Inflammatory macrophage (primary cell): ENCODE results near the gene OTOGL.
"Not testable (repeated sequence)": the region's sequence is repeated elsewhere in the genome, so short reads cannot be mapped to it uniquely, and the experiment has no call there.

Experiments used
- DNase-seq, 2 donors: peaks; one replicate each; pipeline ENCODE4 v3.0.0-alpha.2; 2020 to 2022

Gene OTOGL

DNA sequence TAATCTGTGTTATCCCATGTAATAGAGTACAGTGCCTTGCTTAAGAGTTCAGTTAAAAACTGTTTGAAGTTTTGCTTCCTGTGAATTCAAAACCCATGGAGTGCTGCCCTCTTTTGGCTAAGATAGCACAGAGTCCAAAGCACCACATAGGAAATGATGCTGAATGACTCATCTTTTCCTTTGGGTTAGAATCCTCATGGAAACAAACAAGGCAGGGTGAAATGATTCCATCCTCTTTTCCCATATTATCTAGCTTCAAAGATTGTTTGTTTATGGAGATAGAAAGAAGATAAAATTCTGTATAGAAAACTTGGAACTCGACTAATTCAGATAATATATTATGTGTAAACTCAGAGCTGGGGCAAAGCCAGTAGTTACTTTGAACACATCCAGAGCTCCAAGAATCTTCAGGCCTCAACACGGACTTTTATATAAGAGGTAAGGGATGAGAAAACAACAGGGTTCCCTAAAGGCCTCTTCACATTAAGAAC lies 87.4 kb downstream of the OTOGL start:
- DNase-seq: peak; percentile 25 to 35

GRCh38 chr12:80187660-80188090 lies 88.3 kb downstream of the OTOGL start:
- no peak for DNase-seq

DNA sequence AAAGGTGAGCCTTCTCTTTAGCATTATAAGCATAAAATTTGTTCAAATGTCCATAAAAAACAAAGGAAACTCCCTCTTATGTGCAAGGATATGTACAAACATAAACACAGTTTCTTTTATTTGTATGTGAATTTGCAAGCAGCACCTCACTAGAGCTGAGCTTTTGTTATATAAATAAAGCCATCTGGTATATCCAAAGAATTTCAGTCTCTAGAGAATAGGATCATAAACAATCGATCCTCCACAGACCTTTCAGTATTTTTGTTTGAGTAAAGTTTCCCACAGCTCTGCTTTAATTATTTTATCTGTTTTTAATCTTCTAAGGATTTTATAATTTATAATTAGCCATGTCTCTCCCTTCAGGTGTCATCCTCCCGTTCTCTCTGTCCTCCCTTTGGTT lies 89.2 kb downstream of the OTOGL start:
- DNase-seq: no peak

DNA sequence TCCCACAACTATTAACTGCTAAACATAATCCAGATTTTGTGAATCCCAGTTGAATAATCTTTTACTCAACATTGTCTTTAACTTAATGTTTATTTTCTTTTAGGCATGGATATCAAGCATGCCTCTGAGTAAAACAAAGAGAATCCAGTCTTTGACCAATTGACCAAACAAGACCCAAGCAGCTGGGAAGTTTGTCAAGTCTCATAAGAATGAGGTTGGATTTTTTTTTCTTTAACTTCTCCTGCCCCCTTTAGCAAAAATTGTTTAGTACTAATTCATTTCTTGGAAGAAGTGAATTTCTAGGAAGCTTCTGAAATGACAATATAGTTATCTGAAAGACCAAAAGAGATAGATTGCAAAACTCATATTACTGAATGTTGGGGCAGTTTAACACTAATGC lies 89.9 kb downstream of the OTOGL start:
- no peak for DNase-seq

- no peak for DNase-seq
These were observed 90.7 kb downstream of the OTOGL start for GRCh38 chr12:80190001-80190400.

GRCh38 chr12:80192087-80192486 lies 92.8 kb downstream of the OTOGL start:
- DNase-seq: no peak

- DNase-seq: no peak
These were observed 94.5 kb downstream of the OTOGL start for GRCh38 chr12:80193865-80194264.

DNA sequence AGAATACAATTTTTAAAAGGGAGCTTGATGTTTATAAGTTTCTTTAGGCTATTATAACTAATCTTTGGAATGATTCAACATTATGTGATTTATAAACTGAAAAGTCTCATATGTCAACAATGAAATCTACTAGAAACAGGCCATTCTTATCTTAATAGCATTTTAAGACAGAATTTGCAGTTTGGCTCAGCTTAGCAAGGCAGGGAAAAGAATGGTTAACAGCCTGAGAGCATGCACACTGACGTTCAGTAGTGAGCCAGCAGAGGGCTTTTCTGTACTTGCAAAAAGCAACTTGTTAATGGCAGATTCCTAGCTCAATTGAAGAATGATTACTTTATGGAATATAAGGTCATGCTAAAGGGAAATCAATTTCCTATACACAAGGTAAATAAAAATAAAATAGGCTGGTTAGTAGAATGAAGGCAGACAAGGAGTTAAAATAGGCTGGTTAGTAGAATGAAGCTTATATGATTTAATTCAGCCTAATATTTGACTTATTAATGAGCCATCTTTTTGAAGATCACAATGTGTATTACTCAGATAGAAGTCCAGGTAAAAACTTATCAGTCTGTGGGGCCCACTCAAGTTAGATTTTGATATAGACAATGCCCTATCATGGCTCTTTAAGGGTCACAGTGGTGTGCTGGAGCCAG lies 95.9 kb downstream of the OTOGL start:
- peak in 1 of 2 donors; percentile 8 for DNase-seq

- DNase-seq: no peak
These were observed 96.4 kb downstream of the OTOGL start for GRCh38 chr12:80195737-80196136.

DNA sequence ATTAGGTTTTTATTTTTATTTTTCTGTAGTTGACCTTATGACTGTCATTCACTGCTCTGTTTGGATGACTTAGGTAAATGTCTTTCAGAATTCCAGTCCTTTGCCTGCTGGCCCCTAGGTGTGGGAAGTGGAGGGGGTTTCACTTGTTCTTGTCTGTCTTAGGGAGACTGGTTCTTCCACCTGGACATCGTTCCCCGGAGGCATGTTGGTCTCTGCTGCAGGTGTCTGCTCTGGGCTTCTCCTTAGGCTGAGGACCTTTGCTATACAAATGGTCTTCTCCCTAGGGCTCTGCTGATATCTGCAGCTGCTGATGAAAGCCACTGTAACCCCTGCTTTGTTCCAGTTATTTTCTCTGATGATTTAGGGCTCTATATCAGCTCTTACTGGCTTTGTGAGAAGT lies 97.1 kb downstream of the OTOGL start:
- no peak for DNase-seq

DNA sequence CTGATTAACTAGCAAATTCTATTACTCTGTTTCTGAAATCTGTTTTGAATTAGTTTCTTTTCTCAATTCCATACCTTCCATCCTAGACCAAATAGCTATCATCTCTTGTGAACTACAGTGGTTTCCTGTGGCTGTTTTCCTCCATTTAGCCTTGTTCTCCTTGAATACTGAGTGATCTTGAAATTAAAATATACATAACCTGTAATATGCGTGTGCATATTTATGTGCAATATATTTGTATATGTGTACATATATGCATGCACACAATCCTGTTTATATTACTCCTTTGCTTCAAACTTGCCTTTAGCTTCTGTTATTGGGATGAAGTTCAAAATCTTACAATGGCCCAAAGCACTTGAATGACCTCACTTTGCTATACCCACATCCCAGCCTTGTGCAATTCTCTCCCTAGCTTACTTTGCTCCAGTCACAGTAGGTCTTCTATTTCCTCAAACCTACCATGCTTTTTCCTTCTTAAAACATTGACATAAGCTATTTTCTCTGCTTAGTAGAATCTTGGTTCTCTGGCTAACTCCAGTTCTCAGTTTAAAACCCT lies 99.5 kb downstream of the OTOGL start:
- no peak for DNase-seq

GRCh38 chr12:80199931-80200330 lies 100.6 kb downstream of the OTOGL start:
- DNase-seq: no peak

DNA sequence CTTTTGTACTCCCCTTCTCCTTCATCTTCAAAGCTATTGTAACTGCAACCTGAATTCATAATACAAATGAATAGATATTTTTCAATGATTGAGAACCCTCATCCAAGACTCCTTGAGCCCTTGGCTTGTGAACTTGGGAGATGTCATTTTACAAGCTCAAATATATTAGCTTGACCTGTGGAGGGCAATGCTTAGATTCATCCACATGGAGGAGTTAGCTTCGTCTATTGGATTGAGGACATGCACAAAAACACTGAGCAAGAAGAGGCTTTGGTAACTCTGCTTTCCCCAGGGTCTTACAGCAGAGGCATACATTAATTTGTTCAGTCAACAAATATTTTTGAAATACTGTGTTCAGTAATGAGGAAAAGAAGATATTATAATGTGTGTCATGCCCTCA lies 101.1 kb downstream of the OTOGL start:
- DNase-seq: no peak

- DNase-seq: no peak
These were observed 102.6 kb downstream of the OTOGL start for GRCh38 chr12:80201908-80202307.

DNA sequence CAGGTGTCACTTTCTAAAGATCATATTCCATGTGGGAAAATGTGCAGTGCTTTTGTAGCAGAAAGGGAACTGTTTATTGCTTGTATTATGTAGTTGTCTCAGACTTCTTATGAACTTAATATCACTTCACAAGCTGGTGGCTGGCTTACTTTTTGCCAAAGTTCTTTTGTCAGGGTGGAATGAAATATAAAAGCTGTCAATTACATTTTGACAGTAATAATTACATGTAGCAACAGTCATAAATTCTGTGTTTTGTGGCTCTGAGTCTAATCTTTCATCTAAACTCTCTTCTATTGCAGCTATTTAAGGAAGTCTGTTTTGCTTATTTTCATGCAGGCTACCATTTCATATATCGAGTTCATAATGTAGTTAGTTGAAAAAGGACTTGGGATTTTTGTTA lies 106.6 kb downstream of the OTOGL start:
- no peak for DNase-seq

DNA sequence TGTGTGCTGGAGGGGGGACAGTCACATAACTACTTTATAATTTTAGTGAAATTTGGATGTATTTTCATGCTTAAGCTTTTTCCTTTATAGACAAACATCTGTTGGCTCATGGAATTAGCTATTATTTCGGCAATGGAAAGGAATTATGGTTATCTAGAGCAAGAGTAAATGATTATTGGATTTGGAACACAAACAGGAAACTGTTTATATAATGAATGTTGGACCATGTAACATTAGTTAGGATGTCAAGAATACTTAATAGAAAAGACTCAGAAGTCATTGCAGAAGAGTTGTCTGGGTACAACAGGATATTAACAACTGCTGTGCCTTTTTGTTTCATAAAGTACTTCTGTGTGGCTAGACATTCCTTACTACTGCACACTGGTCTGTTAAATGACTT lies 108.7 kb downstream of the OTOGL start:
- DNase-seq: no peak

DNA sequence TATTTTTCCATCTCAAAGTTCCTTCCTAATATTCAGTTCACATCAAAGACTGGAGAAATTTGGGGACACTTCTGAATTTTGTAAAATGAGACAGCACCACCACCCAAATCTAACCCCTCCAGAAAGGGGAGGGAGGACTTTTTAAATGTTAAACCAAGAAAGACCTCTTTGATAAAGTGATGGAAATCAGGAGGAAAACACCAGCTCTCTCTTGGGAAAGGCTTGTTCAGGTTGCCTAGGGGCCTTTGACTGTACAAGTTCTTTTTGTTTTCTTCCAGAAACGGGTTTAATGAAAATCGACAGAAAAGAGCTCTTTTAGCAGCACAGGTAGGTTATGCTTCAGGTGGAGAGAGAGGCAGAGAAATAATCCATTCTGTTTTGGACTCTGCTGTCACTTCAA lies 112.3 kb downstream of the OTOGL start:
- no peak for DNase-seq

DNA sequence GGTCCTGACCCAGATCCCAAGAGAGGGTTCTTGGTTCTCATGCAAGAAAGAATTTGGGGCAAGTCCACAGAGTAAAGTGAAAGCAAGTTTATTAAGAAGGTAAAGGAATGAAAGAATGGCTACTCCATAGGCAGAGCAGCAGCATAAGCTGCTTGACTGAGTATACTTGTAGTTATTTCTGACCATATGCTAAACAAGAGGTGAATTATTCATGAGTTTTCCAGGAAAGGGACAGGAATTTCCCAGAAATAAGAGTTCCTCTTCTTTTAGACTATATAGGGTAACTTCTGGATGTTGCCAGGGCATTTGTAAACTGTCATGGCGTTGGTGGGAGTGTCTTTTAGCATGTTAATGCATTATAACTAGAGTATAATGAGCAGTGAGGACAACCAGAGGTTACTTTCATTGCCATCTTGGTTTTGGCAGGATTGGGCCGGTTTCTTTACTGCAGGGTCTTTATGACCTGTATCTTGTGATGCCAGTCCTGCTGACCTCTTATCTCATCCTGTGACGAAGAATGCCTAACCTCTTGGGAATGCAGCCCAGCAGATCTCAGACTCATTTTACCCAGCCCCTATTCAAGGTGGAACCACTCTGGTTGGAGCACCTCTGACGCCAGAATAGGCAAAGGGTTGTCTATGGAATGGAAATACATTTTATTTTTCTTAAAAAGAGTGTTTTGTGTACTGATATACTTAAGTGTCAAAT lies 113.8 kb downstream of the OTOGL start:
- no peak for DNase-seq

GRCh38 chr12:80213871-80214270 lies 114.5 kb downstream of the OTOGL start:
- DNase-seq: no peak

DNA sequence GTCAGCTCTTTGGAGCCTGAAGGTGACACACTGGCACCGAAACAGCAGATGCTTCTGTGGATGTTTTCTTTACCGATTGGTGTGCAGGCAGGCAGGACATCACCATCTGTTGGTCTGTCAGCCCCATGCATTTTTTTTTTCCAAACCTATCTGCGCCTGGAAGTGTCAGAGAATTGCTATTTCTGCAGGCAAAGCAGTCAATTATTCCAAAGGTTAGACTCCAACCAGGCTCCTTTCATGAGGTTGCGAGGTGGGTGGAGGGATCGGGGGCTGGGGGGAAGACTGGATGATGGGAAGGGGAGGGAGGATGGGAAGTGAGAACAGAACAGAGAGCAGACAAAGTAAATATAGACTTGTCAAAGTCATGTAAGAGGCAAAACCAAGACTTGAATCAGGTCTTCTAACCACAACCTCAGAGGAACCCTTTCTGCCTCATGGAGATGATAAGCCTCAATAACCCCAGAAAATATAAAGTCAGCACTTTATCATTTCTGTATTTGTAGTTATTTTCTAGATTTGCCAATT lies 117.7 kb downstream of the OTOGL start:
- no peak for DNase-seq

GRCh38 chr12:80218925-80219324 lies 119.6 kb downstream of the OTOGL start:
- not testable (repeated sequence) for DNase-seq

DNA sequence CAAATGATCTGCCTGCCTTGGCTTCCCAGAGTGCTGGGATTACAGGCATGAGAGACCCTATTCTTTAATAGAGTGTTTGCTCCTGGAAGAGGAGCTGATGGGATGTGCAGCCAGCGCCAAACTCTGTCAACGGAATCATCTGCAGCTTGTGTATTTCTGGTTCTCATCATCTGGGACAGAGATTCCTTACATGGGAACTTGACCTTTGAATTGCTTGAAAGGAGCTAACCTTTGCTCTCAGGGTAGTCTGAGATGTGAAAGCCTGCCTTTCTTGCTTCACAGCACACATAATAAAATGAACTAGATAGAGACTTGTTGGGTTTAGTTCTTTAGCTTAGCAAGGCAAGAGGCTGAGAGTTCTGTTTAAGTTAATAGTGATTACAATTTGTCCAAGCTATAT lies 120.0 kb downstream of the OTOGL start:
- no peak for DNase-seq

DNA sequence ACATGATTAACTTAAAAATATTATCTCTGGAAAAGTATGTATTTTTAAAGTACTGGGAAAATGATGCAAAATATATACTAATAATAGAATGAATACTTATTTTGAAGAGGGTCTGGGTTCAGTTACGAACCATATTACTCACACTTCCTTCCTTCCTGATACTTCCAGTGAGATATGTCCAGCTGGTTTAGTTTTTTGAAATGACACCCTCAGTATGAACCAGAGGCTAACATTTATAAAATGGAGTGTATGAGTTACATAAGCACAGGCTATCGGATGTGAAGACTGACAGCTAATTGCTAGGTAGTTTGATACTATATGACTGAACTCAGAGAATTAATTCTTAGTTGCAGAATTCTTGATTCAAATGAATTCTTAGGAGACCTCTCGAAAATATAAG lies 122.9 kb downstream of the OTOGL start:
- DNase-seq: no peak

- DNase-seq: peak; percentile 27 to 73
These were observed 127.2 kb downstream of the OTOGL start for GRCh38 chr12:80226576-80226975.
